HG02759 (cell line): ENCODE measurements around the gene IL36G.

Source experiments
- ATAC-seq: cut with Tn5 transposase; IDR thresholded peaks from one replicate; pipeline ENCODE4 v1.9.1; 2021; ENCODE audit warnings: mild to moderate bottlenecking, moderate library complexity; ENCODE audit not compliant: unreplicated experiment

Gene IL36G

GRCh38 chr2:113015042-113015441 lies 37.2 kb downstream of the IL36G start:
- ATAC-seq: no peak

GRCh38 chr2:113015655-113016054 lies 37.8 kb downstream of the IL36G start:
- ATAC-seq: no peak

- ATAC-seq: no peak
These were observed 40.7 kb downstream of the IL36G start for GRCh38 chr2:113018509-113018908.

- no peak for ATAC-seq
These were observed 43.5 kb downstream of the IL36G start for GRCh38 chr2:113021312-113021711.

- ATAC-seq: no peak
These were observed 47.0 kb downstream of the IL36G start for GRCh38 chr2:113024764-113025163.

- no peak for ATAC-seq
These were observed 47.9 kb downstream of the IL36G start for GRCh38 chr2:113025737-113026136.

- ATAC-seq: no peak
These were observed 49.9 kb downstream of the IL36G start for GRCh38 chr2:113027691-113028090.

GRCh38 chr2:113028112-113028511 lies 50.3 kb downstream of the IL36G start:
- ATAC-seq: no peak

GRCh38 chr2:113032737-113033136 lies 54.9 kb downstream of the IL36G start:
- no peak for ATAC-seq

- ATAC-seq: no peak
These were observed 56.2 kb downstream of the IL36G start for GRCh38 chr2:113034016-113034415.
